Liver (tissue), 9 donors: ENCODE results near the gene ATE1. TPM values are rescaled to one million over a fixed set of nuclear protein-coding genes. Genes with fewer than 3 reads are reported as not detected.
"Not testable (repeated sequence)": the region's sequence is repeated elsewhere in the genome, so short reads cannot be mapped to it uniquely, and the experiment has no call there.

Experiments used
- DNase-seq: peaks from one replicate; pipeline ENCODE4 v3.0.0-alpha.2; 2017; ENCODE audit warnings: low spot score
- H3K27ac ChIP-seq, 2 donors: one replicate each; pipeline ENCODE4 v1.7.0; 2013; ENCODE audit warnings: inconsistent platforms in 2 of 2, low read length in 2 of 2, control low read depth in 1 of 2, low read depth in 1 of 2, mild to moderate bottlenecking in 1 of 2
- H3K27me3 ChIP-seq, 4 donors: one replicate each; pipeline versions ENCODE4 v1.6.1 to v1.7.0; 2013; ENCODE audit warnings: low read length in 3 of 4, inconsistent platforms in 1 of 4, mild to moderate bottlenecking in 1 of 4, moderate library complexity in 1 of 4; ENCODE audit not compliant: control insufficient read depth in 4 of 4, insufficient read depth in 4 of 4
- H3K36me3 ChIP-seq, 4 donors: one replicate each; pipeline versions ENCODE4 v1.6.1 to v1.7.0; 2013; ENCODE audit warnings: low read length in 3 of 4, mild to moderate bottlenecking in 3 of 4, low read depth in 1 of 4, moderate library complexity in 1 of 4; ENCODE audit not compliant: control insufficient read depth in 4 of 4, insufficient read depth in 3 of 4
- H3K4me1 ChIP-seq, 4 donors: one replicate each; pipeline versions ENCODE4 v1.6.1 to v1.7.0; 2013; ENCODE audit warnings: low read length in 3 of 4, mild to moderate bottlenecking in 3 of 4, moderate library complexity in 1 of 4; ENCODE audit not compliant: control insufficient read depth in 4 of 4, insufficient read depth in 4 of 4
- H3K4me3 ChIP-seq, 3 donors: one replicate each; pipeline versions ENCODE4 v1.6.1 to v1.7.0; 2013; ENCODE audit warnings: low read length in 3 of 3, control low read depth in 1 of 3, low read depth in 1 of 3, mild to moderate bottlenecking in 1 of 3
- H3K9ac ChIP-seq, 2 donors: one replicate each; pipeline ENCODE4 v1.7.0; 2013; ENCODE audit warnings: low read length in 2 of 2, mild to moderate bottlenecking in 2 of 2, moderate library complexity in 2 of 2, control low read depth in 1 of 2, low read depth in 1 of 2
- H3K9me3 ChIP-seq, 4 donors: one replicate each; pipeline versions ENCODE4 v1.6.1 to v1.7.0; 2013; ENCODE audit warnings: low read length in 3 of 4; ENCODE audit not compliant: control insufficient read depth in 4 of 4
- EGR1 ChIP-seq, 2 donors: IDR thresholded peaks; 2 replicates each; pipeline ENCODE4 v1.6.1; 2016 to 2018; ENCODE audit warnings: antibody characterized with exemption in 2 of 2, low read depth in 2 of 2
- FOXA2 ChIP-seq: IDR thresholded peaks from 2 replicates; pipeline ENCODE4 v1.6.1; 2016; ENCODE audit warnings: antibody characterized with exemption
- GABPA ChIP-seq, 2 donors: IDR thresholded peaks in 1 of 2; conservative IDR thresholded peaks in 1 of 2; 2 replicates each; pipeline ENCODE4 v1.6.1; 2016; ENCODE audit warnings: antibody characterized with exemption in 2 of 2, mild to moderate bottlenecking in 1 of 2, moderate library complexity in 1 of 2
- HNF4A ChIP-seq, 2 donors: conservative IDR thresholded peaks; 2 replicates each; pipeline ENCODE4 v1.6.1; 2016; ENCODE audit warnings: antibody characterized with exemption in 2 of 2, mild to moderate bottlenecking in 2 of 2
- HNF4G ChIP-seq: IDR thresholded peaks from 2 replicates; pipeline ENCODE4 v1.6.1; 2016; ENCODE audit warnings: antibody characterized with exemption
- JUND ChIP-seq, 2 donors: IDR thresholded peaks; 2 replicates each; pipeline ENCODE4 v1.6.1; 2016; ENCODE audit warnings: antibody characterized with exemption in 2 of 2
- RAD21 ChIP-seq, 2 donors: IDR thresholded peaks; 2 replicates each; pipeline ENCODE4 v1.6.1; 2016; ENCODE audit warnings: antibody characterized with exemption in 2 of 2, mild to moderate bottlenecking in 2 of 2
- RXRA ChIP-seq, 2 donors: IDR thresholded peaks; 2 replicates each; pipeline ENCODE4 v1.6.1; 2017 to 2018; ENCODE audit warnings: antibody characterized with exemption in 2 of 2, mild to moderate bottlenecking in 1 of 2
- TAF1 ChIP-seq: conservative IDR thresholded peaks from 2 replicates; pipeline ENCODE4 v1.6.1; 2016; ENCODE audit warnings: antibody characterized with exemption, mild to moderate bottlenecking
- YY1 ChIP-seq: IDR thresholded peaks from 2 replicates; pipeline ENCODE4 v1.6.1; 2016; ENCODE audit warnings: antibody characterized with exemption, mild to moderate bottlenecking
- WGBS: extraction: QIAGEN DNeasy Blood & Tissue Kit; methylation state at CpG from one replicate; pipeline ENCODE4 v1.1.7; 2013; 5-methylcytosine and 5-hydroxymethylcytosine counted together
- polyA plus RNA-seq, 2 donors: library from polyadenylated mRNA; stranded (reverse) in 1 of 2; unstranded in 1 of 2; fragments of 200-250 nt in 1 of 2; fragments of >200 nt in 1 of 2; fragmentation: Nextera tagmentation in 1 of 2; extraction: Ambion mirVana in 1 of 2; gene quantifications; one replicate each; pipeline versions ENCODE4 v1.2.1 to v1.2.3, GENCODE V29; 2013 to 2015
- total RNA-seq, 2 donors: library from RNA; depleted of rRNA; stranded (reverse); fragments of >200 nt; gene quantifications; one replicate each; pipeline ENCODE4 v1.2.3, GENCODE V29; 2014
- TF ChIP-seq, protein P1 (sequence below): IDR thresholded peaks from 2 replicates; pipeline ENCODE4 v1.6.1; 2016; ENCODE audit warnings: antibody characterized with exemption
- TF ChIP-seq, protein P2 (sequence below): fragments of 150-350 bp; IDR thresholded peaks from 2 replicates; pipeline ENCODE4 v1.5.1; 2017; ENCODE audit warnings: improper control_type of control experiment, low read depth, low read length; ENCODE audit not compliant: missing input control
- TF ChIP-seq, protein P3 (sequence below): IDR thresholded peaks from 2 replicates; pipeline ENCODE4 v1.6.1; 2016; ENCODE audit warnings: antibody characterized with exemption
- donor health status: healthy.
- donor health status: healthy.
- donor health status: healthy.
- donor health status: healthy.
- donor health status: healthy.

ATE1 gene
- total and polyA plus RNA-seq, 4 donors, result 7.9 to 34.9 (median 13.5) TPM

DNA sequence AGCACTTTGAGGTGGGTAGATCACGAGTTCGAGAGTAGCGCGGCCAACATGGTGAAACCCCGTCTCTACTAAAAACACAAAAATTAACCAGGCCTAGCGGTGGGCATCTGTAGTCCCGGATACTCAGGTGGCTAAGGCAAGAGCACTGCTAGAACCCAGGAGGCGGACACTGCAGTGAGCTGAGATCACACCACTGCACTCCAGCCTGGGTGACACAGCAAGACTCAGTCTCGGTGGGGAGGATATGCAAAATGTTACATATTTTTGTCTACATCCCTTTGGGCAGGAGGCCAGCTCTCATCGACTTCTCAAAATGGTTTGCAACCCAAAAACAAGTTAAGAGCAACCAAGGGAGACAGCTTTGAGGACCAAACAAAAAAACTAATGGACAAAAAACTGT, 8.2 kb downstream of the ATE1 start:
- 92% methylated on average over 10 of the region's 10 CpGs for WGBS
- Histone ChIP-seq H3K9me3 (no peaks in the 10 kb centered on the region), H3K4me3 (no peak overlapping the region), H3K27me3 (no peaks in the 10 kb centered on the region), H3K9ac (no peak overlapping the region), H3K36me3 (peaks cover 5 to 33% (median 11%) of the 10 kb centered on the region in 4 donors), H3K27ac (no peak overlapping the region), H3K4me1 (peaks cover 0 to 2% (median 0%) of the 10 kb centered on the region in 4 donors)
- TF ChIP-seq JUND (IDR thresholded peaks at IDR 0.05), result no peak
- no peak for TF ChIP-seq GABPA (IDR thresholded peaks at IDR 0.05 in 1 of 2, conservative IDR thresholded peaks at IDR 0.05 in 1 of 2)
- no peak for TF ChIP-seq RXRA (IDR thresholded peaks at IDR 0.05)
- TF ChIP-seq EGR1 (IDR thresholded peaks at IDR 0.05; ENCODE audit: low read depth in 2 of 2), result no peak
- no peak for TF ChIP-seq TAF1
- TF ChIP-seq, protein P1, sequence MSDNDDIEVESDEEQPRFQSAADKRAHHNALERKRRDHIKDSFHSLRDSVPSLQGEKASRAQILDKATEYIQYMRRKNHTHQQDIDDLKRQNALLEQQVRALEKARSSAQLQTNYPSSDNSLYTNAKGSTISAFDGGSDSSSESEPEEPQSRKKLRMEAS, result no peak
- no peak for TF ChIP-seq FOXA2
- TF ChIP-seq, protein P2, sequence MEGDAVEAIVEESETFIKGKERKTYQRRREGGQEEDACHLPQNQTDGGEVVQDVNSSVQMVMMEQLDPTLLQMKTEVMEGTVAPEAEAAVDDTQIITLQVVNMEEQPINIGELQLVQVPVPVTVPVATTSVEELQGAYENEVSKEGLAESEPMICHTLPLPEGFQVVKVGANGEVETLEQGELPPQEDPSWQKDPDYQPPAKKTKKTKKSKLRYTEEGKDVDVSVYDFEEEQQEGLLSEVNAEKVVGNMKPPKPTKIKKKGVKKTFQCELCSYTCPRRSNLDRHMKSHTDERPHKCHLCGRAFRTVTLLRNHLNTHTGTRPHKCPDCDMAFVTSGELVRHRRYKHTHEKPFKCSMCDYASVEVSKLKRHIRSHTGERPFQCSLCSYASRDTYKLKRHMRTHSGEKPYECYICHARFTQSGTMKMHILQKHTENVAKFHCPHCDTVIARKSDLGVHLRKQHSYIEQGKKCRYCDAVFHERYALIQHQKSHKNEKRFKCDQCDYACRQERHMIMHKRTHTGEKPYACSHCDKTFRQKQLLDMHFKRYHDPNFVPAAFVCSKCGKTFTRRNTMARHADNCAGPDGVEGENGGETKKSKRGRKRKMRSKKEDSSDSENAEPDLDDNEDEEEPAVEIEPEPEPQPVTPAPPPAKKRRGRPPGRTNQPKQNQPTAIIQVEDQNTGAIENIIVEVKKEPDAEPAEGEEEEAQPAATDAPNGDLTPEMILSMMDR, result no peak
- TF ChIP-seq HNF4A (conservative IDR thresholded peaks at IDR 0.05), result no peak
- TF ChIP-seq HNF4G, result no peak
- TF ChIP-seq YY1, result no peak
- TF ChIP-seq, protein P3, sequence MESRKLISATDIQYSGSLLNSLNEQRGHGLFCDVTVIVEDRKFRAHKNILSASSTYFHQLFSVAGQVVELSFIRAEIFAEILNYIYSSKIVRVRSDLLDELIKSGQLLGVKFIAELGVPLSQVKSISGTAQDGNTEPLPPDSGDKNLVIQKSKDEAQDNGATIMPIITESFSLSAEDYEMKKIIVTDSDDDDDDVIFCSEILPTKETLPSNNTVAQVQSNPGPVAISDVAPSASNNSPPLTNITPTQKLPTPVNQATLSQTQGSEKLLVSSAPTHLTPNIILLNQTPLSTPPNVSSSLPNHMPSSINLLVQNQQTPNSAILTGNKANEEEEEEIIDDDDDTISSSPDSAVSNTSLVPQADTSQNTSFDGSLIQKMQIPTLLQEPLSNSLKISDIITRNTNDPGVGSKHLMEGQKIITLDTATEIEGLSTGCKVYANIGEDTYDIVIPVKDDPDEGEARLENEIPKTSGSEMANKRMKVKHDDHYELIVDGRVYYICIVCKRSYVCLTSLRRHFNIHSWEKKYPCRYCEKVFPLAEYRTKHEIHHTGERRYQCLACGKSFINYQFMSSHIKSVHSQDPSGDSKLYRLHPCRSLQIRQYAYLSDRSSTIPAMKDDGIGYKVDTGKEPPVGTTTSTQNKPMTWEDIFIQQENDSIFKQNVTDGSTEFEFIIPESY, result no peak
- TF ChIP-seq RAD21 (IDR thresholded peaks at IDR 0.05), result no peak
- no peak for DNase-seq

DNA sequence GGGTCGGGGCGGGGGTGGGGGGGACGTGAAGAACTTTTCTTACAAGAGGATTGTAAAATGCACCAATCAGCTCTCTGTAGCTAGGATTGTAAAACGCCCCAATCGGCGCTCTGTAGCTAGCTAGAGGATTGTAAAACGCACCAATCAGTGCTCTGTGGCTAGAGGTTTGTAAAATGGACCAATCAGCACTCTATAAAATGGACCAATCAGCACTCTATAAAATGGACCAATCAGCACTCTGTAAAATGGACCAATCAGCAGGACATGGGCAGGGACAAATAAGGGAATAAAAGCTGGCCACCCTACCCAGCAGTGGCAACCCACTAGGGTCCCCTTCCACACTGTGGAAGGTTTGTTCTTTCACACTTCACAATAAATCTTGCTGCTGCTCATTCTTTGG, 9.0 kb downstream of the ATE1 start:
- H3K9ac ChIP-seq, H3K4me3 ChIP-seq, H3K27me3 ChIP-seq, DNase-seq, H3K9me3 ChIP-seq, H3K27ac ChIP-seq, H3K4me1 ChIP-seq: not testable (repeated sequence)
- WGBS, result 97% methylated on average over 7 of the region's 7 CpGs
- peaks cover 5 to 35% (median 12%) of the 10 kb centered on the region in 4 donors for H3K36me3 ChIP-seq

DNA sequence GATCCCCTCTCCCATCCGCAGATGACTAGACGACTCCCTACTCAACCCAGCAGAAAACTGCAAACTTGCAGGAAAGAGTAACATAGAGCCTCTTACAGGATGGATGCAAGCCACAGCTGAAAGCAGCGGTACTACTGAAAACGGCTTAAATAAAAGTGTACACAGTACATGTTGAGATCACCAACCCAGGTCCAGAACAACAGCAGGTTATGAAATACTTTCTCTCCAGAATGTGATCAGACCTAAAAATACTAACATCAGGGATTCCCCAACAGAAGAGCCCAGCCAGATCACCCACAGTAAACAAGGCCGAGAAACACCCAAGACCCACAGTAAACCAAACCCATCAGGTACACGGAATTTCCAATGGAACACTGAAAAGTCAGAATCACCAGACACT, 13.2 kb downstream of the ATE1 start:
- Histone ChIP-seq H3K4me3 (no peak overlapping the region), H3K4me1 (peaks cover 0 to 2% (median 0%) of the 10 kb centered on the region in 4 donors), H3K27ac (peak overlapping the region in 1 of 2 donors; percentile 38), H3K9me3 (no peaks in the 10 kb centered on the region), H3K36me3 (peaks cover 5 to 24% (median 16%) of the 10 kb centered on the region in 4 donors), H3K27me3 (no peaks in the 10 kb centered on the region), H3K9ac (no peak overlapping the region)
- WGBS, result 70% methylated on average over 6 of the region's 6 CpGs
- no peak for DNase-seq
- TF ChIP-seq HNF4A (conservative IDR thresholded peaks at IDR 0.05) (peak in 1 of 2 donors; percentile 12), YY1 (no peak), RAD21 (IDR thresholded peaks at IDR 0.05) (no peak)
